GM19455 (cell line): Measurements from ENCODE around the gene SFI1.
"Not testable (repeated sequence)": the region's sequence is repeated elsewhere in the genome, so short reads cannot be mapped to it uniquely, and the experiment has no call there.

Experiments
- ATAC-seq: cut with Tn5 transposase; IDR thresholded peaks from one replicate; pipeline ENCODE4 v1.9.1; 2021; ENCODE audit not compliant: unreplicated experiment

The SFI1 gene

GRCh38 chr22:31586137-31586920, 90.0 kb downstream of the SFI1 start:
- ATAC-seq, result no peak

GRCh38 chr22:31588970-31589675, 92.8 kb downstream of the SFI1 start:
- no peak for ATAC-seq

DNA sequence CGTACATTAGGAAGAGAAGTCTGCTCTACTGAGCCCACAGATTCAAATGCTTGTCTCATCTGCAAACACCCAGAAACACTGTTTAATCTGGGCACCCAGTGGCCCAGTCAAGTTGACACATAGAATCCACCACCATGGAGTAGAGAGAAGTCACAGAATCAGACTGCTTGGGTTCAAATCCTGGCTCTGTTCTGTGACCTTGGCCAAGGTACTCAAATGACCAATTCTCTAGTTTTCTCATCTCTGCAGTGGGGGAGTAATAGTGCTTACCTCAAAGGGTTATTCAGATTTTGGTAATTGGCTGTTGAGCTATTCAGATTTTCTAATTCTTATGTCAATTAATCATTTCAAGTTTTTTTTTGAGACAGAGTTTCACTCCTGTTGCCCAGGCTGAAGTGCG, 93.8 kb downstream of the SFI1 start:
- ATAC-seq, result not testable (repeated sequence)

GRCh38 chr22:31595271-31595670, 98.9 kb downstream of the SFI1 start:
- ATAC-seq, result no peak

GRCh38 chr22:31602259-31602952, 106.1 kb downstream of the SFI1 start:
- no peak for ATAC-seq

GRCh38 chr22:31603081-31603525, 106.8 kb downstream of the SFI1 start:
- ATAC-seq, result no peak

- no peak for ATAC-seq
Measured at GRCh38 chr22:31603574-31603973, 107.2 kb downstream of the SFI1 start.

DNA sequence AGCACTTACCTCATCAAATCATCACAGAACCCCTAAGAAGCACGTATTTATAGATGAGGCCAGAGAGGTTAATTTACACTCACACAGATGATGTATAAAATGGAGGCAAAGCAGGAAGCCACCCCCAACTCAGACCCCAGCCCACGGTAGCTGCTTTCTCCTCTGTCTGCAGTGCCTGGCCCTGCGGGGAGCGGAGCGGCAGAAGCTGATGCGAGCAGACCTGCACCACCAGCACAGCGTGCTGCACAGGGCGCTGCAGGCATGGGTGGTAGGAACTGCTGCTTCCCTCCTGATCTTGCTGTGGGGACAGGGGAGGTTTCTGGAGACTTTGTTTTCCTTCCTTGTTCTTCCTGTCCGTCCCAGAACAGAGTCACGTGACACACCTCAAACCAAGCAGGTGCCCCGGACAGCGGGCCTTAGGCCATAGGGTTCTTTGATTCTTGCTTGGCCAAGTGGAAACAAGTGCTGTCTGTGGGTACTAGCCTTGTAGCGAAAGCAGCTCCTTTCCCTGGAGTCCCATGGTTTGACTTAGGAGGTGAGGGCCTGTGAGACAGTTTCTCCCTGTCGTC, 107.9 kb downstream of the SFI1 start:
- ATAC-seq, result no peak

- no peak for ATAC-seq
Measured at GRCh38 chr22:31604746-31605705, 108.7 kb downstream of the SFI1 start.

DNA sequence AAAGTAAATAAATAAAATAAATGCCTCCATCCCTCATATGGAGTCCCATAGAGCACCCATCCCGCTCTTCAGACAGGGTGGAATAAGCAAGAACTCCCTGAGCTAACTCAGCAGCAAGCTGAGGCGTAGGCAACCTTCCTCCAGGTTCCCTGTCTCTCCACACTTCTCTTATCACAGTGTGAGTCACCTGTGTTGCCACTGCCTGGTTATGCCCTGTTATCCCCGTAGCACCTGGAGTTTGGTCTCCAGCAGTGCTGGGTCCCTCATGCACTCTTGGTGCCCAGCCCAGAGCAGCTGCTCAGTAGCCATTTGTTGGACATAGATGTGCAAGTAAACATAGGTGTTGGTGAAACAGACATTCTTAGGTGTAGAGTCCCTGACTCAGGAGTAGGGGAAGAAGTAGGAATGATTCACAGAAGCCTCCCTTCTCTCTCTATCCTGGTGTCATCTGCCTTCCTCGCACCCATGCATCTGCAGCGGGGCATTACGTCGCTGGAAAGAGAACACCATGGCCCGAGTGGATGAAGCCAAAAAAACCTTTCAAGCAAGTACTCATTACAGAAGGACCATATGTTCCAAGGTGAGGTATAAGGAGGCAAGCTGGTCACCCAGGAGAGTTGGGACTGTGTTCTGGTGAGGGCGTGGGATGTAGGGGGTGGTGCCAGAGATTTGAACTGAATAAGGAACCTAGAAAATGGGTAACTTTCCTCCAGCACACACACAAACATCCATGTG, 109.7 kb downstream of the SFI1 start:
- no peak for ATAC-seq

DNA sequence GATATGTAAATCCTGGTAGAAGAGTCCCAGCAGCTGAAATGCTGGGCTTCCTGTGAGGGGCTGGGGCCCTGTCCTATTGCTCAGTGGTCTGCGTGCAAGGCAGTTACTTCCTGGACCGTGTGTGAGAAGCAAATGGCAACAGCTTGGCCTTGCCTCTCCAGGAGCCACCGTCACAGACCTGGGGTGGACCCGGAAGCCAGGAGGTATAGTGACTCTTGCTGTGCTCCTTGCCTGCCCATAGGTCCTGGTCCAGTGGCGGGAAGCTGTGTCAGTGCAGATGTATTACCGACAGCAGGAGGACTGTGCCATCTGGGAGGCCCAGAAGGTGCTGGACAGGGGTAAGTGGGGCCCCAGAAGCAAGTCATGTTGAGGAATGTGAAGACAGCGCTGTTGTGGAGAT, 111.4 kb downstream of the SFI1 start:
- no peak for ATAC-seq

- no peak for ATAC-seq
Measured at GRCh38 chr22:31609716-31610115, 113.4 kb downstream of the SFI1 start.

- no peak for ATAC-seq
Measured at GRCh38 chr22:31610611-31611010, 114.3 kb downstream of the SFI1 start.

DNA sequence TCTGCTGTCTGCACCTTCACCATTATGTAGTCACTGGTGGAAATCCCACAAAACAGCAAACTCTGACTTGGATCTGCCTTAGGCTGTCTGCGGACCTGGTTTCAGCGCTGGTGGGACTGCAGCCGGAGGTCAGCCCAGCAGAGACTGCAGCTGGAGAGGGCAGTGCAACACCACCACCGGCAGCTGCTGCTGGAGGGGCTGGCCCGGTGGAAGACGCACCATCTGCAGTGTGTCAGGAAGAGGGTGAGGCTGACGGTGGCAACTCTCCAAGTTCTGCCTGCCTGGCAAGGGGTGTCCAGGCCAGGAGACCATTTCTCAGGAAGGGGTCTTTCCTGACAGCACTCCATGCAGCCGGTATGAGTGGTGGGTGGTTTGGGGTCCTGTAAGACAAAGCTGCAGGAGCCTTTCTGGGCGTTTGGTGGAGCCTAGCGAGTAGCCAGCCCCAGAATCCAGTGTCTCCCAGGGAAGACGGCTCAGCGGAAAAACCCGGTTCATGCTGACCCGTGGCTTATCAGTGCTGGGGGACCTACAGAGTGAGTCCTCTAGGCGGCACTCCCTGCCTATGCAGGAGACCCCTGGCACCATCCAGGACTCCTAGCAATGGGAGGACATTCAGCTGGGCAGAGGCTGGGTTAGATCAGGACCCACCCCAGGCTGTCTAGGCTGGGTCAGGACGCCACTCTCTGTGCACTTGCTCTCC, 114.9 kb downstream of the SFI1 start:
- no peak for ATAC-seq

DNA sequence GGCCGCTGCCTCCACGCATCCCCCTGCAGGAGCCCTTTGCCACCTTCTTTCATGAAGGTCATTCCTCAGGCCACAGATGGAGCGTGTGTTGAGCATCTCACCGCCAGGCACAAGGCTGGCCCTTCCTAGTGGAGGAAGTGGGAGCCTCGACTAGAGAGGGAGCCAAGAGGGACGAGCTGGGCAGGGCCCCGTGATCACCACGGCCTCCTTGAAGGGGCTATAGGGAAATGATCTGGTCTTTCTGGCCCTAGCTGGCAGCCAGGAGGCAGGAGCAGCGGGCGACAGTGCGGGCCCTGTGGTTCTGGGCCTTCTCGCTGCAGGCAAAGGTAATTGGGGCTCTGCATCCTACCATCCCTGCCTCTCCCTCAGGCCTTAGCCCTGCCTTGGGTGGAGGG, 116.6 kb downstream of the SFI1 start:
- no peak for ATAC-seq

- ATAC-seq, result no peak
Measured at GRCh38 chr22:31613286-31613903, 117.1 kb downstream of the SFI1 start.

GRCh38 chr22:31613904-31614296, 117.6 kb downstream of the SFI1 start:
- ATAC-seq, result no peak

GRCh38 chr22:31614781-31615490, 118.6 kb downstream of the SFI1 start:
- no peak for ATAC-seq
